GM04503 (cell line): Measurements from ENCODE around the gene FAM234A.
"Not testable (repeated sequence)": the region's sequence is repeated elsewhere in the genome, so short reads cannot be mapped to it uniquely, and the experiment has no call there.

Experiments used
- DNase-seq: peaks from one replicate; pipeline ENCODE4 v3.0.0-alpha.2; 2012; ENCODE audit warnings: low read depth

Gene FAM234A

GRCh38 chr16:230949-231348 lies 3.7 kb upstream of the FAM234A start:
- no peak for DNase-seq

- no peak for DNase-seq
Measured at GRCh38 chr16:239948-240277, 5.3 kb downstream of the FAM234A start.

- DNase-seq: no peak
Measured at GRCh38 chr16:240559-240958, 5.9 kb downstream of the FAM234A start.

- no peak for DNase-seq
Measured at GRCh38 chr16:242281-242680, 7.7 kb downstream of the FAM234A start.

GRCh38 chr16:243348-243747 lies 8.7 kb downstream of the FAM234A start:
- no peak for DNase-seq

GRCh38 chr16:245105-245504 lies 10.5 kb downstream of the FAM234A start:
- DNase-seq: no peak

- no peak for DNase-seq
Measured at GRCh38 chr16:247027-247426, 12.4 kb downstream of the FAM234A start.

GRCh38 chr16:249431-249830 lies 14.8 kb downstream of the FAM234A start:
- DNase-seq: no peak

GRCh38 chr16:252366-253337 lies 18.0 kb downstream of the FAM234A start:
- DNase-seq: no peak

- no peak for DNase-seq
Measured at GRCh38 chr16:253833-254232, 19.2 kb downstream of the FAM234A start.

- no peak for DNase-seq
Measured at GRCh38 chr16:254461-254860, 19.8 kb downstream of the FAM234A start.

- no peak for DNase-seq
Measured at GRCh38 chr16:255183-255582, 20.6 kb downstream of the FAM234A start.

- DNase-seq: not testable (repeated sequence)
Measured at GRCh38 chr16:258091-258490, 23.5 kb downstream of the FAM234A start.

GRCh38 chr16:259226-259625 lies 24.6 kb downstream of the FAM234A start:
- no peak for DNase-seq

GRCh38 chr16:259814-260253 lies 25.2 kb downstream of the FAM234A start:
- no peak for DNase-seq

GRCh38 chr16:260326-260725 lies 25.7 kb downstream of the FAM234A start:
- no peak for DNase-seq

GRCh38 chr16:261031-261691 lies 26.5 kb downstream of the FAM234A start:
- no peak for DNase-seq

- DNase-seq: no peak
Measured at GRCh38 chr16:262121-262745, 27.6 kb downstream of the FAM234A start.

- no peak for DNase-seq
Measured at GRCh38 chr16:263182-263774, 28.7 kb downstream of the FAM234A start.

- DNase-seq: no peak
Measured at GRCh38 chr16:263944-264343, 29.3 kb downstream of the FAM234A start.

GRCh38 chr16:264440-264951 lies 29.9 kb downstream of the FAM234A start:
- no peak for DNase-seq

GRCh38 chr16:265002-265529 lies 30.4 kb downstream of the FAM234A start:
- DNase-seq: no peak
